HUDEP-2 (cell line): ENCODE results near the gene CTDSP2.
"Not testable (repeated sequence)": the region's sequence is repeated elsewhere in the genome, so short reads cannot be mapped to it uniquely, and the experiment has no call there.

Experiments
- DNase-seq, 76 experiments: peaks; one replicate each; lab custom pipeline; 2025; ENCODE audit not compliant: unreplicated experiment in 76 of 76; lab: John Stamatoyannopoulos, UW

Gene CTDSP2

DNA sequence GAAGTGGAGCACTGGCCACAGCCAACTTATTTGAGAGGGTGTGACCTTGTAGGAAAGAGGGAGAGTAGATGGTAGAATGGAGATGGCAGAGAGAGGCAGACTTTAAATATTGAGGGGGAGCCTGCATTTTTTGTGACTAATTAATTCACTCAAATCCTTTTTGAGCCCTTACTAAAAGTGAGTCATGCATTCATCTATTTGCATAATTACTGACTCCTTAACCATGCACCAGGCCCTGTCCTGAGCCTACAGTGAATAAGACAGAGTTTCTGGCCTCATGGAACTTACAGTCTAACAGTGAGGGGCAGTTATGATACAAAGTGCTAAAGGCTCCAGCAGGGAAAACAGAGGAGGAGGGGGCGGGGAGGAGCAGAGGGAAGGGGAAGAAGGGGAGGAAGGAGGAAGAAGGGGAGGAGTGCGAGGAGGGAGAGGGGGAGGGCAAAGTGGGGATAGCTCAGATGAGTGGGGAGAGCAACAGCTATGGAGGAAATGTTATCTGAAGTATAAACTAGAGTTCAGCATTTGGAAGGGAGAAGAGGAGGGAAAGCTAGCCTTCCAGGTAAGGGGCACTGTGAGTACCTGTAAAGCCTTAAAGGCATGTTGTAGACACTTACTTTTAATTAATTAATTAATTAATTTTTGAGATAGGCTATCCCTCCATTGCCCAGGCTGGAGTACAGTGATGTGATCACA lies 7.5 kb upstream of the CTDSP2 start:
- DNase-seq: no peak

DNA sequence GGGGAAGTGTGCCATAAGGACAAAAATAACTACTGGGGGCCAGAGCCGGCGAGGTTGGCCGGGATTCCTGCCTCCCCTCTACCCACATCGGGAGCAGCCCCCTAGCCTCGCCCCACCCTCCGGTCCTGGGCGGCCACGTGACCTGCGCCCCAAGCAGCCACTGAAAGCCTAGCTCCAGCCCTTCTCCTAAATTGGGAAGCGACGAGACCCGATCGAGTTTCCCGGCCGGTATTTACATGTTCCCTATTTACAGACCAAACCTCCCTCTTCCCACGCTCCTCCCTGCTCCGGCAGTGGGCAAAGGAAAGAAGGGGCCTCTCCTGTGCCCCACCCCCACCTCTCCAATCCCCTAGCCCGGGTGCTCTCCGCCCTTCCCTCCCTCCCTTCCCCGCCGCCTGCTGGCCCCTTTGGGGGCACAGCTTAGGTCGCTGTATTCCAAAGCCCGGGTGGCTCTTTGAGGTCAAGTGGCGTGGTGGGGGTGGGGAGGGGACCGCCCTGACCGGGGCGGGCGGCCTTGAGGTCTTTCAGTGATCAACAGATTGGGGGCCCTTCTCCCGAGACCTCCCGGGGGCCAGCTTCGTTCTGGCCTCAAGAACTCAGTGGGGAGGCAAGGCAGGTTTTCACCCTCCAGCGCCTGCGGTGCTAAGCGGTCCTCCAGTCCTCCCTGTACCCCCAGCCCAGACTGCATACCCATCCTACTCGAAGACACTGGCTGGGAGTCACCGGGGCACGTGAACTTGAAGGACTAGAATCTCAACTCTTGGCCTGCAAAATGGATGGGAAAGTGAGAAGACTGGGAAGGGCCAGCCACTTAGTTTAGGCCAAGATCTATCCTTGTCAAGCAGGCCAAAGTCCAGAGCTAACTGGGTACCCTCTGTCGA lies 6.3 kb upstream of the CTDSP2 start:
- no peak for DNase-seq

DNA sequence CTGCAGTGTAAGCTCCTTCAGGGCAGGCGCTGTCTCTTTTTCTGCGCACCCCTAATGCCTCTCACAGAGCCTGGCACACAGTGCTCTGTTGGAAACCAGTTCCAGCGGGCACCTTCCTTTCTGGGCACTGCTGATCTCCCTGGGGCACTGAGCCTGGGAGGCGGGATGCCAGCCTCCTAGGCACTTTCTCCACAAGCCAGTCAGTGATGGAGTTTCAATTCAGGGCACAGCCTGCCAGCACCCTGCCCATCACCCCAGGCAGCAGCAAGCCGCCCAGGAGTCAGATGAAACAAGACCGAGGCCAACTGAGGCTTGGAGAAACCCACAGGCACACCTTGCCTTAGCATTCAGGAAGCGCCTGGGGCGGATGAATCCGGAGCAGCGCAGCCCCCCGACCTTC lies 5.7 kb upstream of the CTDSP2 start:
- no peak for DNase-seq

DNA sequence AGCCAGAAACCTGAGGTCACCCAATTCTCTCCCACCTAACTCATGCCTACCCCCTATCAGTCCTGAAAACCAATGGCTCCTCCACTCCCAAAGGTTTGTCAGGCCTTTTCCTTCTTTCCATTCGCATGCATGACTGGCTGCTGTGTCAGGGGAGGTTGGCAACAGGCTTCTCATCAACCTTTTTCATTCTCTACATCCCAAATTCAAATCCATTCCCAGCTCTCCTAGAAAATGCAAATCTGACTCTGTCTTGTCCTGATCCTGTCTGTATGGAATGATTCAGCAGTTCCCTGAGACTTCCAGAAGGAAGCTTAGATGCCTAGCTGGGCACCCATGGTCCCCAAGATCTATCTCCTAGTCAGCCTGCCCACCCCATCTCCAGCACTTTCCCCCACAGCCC lies 5.0 kb upstream of the CTDSP2 start:
- no peak for DNase-seq

DNA sequence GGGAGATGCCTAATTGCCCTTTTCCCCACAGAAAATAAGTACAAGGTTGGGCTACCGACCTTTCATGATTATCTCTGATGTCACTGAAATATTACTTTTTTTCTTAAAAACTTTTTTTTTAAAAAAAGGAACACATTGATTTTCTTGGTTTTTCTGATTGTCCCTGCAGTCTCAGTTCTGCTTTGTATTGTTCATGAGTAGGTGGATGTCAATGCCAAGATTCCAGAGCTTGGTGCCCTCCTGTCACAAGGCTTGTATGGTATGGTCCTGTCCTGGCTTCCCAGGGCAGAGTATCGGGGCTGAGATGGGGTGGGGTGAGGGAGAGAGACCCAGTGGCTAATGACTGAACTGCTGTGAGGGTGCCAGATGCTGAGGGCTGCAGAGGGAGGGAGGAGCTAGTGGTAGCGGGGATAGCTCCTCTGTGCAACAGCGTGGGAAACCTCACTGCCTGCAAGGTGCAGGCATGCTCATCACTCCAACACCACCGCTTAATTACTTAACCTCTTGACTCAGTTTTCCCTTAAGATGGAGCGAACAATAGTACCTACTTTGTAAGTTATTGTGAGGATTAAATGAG lies 4.4 kb upstream of the CTDSP2 start:
- DNase-seq: no peak

DNA sequence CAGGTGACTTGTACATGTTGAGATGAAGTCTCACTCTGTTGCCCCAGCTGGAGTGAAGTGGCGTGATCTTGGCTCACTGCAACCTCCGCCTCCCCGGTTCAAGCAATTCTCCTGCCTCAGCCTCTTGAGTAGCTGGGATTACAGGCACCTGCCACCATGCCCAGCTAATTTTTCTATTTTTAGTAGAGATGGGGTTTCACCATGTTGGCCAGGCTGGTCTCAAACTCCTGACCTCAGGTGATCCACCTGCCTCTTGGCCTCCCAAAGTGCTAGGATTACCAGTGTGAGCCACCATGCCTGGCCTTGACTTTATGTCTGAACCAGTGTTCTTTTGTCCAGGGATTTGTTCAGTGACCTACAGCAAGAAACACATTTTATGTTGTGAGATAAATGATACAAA lies 2.9 kb upstream of the CTDSP2 start:
- not testable (repeated sequence) for DNase-seq

DNA sequence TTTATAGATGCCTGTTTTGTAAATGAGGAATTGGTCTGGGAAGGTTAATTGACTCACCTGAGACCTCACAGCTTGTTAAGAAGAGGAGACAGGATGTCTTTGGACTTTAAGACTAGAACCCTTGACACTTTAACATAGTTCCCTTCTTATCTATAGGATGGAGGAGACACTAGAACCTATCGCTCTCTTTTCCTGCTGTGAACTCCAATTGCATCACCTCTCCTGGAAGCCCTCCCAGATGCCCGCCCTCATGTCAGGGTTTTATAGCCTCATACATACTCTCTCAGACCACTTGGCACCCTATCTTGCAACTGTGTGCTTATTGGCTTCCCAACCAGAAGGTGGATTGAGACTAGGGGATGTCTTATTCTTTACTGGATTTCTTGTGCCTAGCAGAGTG lies 2.5 kb upstream of the CTDSP2 start:
- DNase-seq: no peak

DNA sequence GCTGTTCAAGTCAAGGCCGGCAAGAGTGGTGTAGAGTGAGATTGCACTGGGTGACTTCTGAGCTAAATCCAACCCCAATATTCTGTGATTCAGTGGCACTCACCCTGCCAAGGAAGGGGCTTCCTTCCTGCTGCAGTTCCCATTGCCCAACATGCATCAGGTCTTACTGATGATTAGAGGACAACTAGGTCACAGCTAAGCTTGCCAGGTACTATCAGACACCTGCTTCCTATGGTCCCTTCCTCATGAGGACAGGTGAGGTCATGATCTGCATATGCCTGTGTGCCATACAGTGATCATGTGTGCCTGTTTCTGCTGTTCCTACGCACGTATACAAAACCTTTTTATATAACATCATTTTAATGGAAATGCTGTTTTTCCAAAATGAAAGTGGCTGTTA lies 1.7 kb upstream of the CTDSP2 start:
- no peak for DNase-seq

DNA sequence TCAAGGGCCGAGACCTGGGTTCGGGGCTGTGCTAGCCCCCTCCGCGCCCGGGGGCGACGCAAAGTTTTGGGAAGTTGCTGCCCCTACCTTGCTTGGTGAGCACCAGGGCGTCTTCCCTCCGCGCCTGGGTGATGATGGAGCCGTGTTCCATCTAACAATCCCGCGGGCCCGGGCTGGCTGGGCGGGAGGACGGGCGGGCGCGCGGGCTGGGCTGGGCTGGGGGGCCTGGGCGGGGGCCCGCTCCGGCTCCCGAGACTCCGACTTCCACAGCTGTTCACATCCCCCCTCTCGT lies 298 bp downstream of the CTDSP2 start:
- DNase-seq: no peak

DNA sequence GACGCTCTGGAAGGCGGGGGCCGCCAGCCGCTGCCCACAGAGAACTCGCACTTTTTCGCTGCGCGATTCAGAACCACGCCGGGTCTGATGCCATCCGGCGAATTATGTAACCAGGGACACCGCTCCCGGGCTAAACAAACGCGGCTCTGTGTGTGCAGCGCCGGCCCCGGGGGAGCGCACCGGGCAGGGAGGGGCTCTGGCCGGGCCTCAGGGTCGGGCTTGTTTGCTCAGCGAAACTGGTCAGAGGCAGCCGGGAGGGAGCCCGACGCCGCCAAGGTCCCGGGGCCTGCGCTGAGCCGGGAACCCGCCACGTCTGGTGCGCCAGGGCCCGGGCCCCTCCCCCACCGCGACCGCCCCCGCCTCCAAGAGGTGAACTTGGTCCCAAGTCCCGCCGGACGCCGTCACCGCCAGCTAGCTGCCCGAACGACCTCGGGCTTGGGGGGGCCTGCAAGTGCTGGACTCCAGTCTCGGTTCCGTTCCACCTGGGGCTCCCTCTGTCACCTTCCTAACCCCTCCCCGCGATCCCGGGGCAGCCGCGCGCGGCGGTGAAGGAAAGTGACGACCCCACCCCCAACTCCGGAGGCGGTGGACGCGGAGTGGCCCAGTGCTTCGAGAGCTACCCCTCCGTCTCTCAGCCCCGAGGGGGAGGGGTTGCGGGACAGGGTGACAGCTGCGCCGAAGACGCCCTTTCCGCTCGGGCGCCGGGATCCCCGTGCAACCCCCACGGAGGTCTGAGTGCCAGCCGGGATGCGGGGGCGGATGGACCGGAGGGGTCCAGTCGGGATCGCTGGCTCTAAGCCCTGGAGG lies 848 bp downstream of the CTDSP2 start:
- peak in 27 of 76 experiments; percentile 8 to 46 (median 26) for DNase-seq

DNA sequence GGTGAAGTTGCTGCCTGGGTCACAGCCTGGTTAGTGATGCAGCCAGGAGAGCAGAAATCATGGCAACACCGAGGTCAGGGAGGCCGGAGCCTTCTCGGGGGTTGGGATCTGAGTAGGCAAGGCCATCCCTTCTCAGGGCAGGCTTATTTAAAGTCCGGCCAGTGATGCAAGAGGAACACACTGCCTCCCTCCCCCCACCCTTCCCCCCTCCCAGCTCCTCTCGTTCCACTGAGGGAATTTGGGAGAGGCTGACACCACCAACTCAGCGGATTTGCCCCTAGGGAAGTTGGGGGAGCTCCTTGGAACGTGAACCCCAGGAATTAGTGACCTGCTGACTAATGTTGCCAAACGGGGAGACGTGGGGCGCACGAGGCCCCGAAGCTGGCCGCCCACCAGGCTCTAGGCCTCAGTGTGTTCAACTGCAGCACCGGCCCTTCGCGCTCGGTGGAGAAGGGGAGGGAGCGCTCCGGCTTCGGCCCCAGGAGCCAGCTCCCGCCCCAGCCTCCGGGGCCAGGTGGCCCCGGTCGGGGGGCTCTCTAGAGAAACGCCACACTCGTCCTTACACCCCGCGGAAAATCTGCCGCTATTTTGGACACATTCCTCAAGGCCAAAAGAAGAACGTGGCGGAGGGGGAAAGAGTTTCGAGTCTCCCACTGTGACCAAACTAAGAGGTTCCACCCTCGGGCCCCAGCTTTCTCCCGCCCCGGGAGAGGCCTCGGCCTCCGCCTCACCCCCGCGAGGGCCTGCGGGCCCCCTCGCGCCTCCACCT lies 1.6 kb downstream of the CTDSP2 start:
- DNase-seq: peak in 10 of 76 experiments; percentile 2 to 26 (median 14)

DNA sequence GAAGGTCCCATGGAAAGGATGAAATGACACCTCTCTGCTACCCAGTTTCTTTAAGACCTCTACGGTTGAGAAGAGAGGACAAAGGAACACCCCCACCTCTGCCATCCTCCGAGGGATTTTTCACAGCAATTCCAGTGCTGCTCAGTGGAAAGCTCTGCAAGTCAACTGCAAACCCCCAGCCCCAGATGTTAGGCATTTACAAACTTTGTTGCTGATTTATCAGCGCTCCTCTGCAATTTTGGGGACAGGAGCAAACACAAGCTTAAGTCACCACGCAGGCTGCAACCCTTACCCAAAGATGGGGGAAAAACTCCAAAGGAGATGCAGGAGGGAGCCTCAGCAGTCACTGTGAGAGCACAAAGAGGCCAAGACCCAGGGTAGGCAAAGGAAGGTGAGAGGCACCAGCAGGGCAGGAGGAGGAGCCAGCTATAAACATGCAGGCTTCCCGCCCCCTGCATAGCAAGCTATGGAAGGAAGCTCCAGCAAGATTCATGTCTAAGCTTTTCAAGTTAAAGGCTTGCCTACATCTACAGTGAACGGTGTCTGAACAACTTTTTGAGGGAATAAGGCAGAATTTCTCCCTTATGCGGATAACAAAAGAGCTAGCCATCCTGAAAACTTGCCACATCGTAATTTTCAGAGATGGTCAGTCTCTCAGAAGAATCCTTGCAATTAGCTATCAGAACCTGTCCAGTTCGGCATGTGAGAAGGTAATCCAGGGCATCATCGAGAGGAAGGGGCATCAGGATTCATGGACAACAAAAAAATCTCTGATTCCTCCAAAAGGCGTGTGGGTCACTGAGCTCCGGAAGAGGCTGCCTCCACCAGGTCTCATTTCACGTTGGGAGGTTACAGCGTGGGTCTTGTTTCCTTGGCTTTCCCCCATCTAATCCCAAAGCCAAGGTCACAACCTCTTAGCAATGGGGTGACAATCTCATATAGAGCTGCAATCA lies 3.9 kb downstream of the CTDSP2 start:
- DNase-seq: no peak

DNA sequence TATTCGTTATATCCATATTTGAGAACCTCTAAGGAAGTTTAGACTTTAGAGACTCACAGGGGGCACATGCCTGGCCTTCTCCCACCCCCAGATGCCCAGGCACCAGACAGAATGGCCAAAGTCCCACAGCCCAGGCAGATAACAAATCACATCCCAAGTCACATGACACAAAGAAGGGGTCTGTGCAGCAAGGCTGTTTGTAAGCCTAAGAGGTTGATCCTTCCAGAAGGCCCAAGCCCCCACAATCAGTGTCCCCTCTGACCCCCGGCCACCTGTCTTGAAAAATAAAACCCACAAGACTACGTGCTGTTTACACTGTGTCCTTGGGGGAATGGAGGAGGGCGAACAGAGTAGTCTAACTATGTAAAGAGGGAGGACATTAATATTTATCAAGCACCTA lies 5.1 kb downstream of the CTDSP2 start:
- DNase-seq: no peak

DNA sequence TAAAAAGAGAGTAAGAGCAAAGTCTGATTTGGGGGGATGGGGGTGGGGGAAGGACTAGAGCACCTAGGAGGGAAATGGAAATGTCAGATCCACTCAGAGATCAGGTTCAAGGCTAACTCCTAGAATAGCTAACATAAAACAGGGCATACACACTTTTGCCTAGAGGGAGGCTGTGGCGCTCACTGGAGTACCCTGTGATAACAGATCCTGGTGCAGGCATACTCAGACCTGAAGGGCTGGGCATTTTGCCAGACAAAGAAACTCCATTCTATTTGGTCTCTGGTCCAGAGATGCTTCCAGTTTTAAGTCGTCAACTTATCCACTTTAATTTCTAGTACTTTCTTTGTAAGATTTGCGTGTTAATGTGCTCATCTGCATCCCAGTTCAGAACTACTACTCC lies 5.8 kb downstream of the CTDSP2 start:
- peak in 40 of 76 experiments; percentile 3 to 61 (median 32) for DNase-seq

DNA sequence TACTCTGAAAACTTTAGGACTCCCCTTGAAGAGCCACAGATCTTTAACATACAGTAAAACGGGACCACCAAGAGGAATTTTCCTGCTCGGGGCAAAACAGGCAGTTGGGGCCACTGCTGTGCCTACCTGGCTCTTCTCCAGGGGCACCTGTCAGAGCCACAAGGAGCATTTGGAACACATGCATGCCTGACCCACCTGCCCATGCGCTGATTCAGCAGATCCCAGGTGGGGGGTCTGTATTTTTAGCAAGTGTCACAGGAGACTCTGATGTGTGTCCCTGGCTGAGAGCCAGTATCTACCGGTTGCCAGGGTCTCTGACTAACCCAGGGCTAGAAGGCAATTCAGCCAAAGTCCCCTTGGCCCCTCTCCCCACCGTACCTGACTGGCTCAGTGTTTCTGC lies 6.5 kb downstream of the CTDSP2 start:
- no peak for DNase-seq

DNA sequence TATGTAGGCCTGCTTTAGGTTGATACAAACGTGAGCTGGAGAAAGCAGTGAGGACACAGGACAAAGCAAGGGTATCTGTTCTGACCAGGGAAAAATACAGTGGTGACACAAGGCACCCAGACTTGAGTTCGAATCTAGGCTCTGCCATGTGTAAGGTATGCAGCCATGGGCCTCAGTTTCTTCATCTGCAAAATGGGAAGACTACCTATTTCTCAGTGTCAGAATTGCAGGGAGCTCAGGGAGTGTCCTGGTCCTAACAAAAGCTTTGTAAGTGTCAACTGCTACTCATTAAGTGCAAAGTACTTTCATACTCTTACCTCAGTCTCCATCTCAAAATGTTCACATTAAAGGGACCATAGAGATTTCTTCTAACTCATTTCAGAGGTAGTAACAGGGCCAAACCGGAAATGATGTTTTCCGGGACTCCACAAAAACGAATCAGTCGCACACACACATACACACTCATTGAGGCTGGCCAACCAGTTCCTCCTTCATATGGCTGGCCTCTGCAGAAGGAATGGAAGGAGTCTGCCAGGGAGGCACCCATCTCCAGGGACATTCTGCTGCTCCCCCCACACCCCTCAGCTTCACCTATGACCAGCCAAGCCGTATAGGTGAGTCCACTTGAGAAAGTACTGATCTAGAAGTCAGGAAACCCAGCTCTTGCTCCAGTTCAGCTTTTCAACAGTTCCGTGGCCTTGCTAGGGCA lies 7.8 kb downstream of the CTDSP2 start:
- DNase-seq: no peak

DNA sequence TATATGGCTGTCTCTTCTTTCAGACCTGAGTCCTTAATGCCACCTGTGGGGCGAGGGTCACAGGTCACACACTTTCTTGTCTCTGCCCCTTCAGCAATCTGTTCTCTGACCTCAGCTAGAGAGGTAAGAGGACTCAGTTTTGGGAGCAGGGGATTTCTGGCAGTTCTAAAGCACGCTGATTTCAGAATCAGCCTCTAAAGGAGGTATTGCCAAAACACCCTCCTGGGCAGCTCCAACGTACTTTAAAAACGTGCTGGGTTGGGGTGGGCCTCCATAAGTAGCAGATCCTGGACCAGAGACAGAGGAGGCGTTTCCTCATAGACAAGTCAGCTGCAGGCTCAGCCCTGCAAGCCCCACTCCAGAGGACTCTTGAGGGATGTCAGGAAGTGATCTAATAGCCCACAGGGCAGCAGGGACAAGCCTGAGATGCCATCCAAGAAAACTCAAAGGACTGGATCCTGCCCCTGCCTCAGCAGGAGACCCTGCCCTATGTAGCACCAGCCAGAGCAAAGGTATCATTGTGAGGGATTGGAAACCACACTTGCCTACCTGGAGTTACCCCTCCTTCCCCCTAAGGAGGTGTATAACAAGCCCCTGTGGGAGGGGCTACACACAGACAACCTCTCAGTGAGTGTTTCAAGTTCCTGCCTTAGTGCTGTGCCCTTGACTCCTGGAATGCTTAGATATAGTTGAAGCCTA lies 8.5 kb downstream of the CTDSP2 start:
- DNase-seq: peak in 4 of 76 experiments; percentile 7 to 22 (median 10)
